ENCODE data around the gene MALL.
"Not testable (repeated sequence)": the region's sequence is repeated elsewhere in the genome, so short reads cannot be mapped to it uniquely, and the experiment has no call there.

The MALL gene

DNA sequence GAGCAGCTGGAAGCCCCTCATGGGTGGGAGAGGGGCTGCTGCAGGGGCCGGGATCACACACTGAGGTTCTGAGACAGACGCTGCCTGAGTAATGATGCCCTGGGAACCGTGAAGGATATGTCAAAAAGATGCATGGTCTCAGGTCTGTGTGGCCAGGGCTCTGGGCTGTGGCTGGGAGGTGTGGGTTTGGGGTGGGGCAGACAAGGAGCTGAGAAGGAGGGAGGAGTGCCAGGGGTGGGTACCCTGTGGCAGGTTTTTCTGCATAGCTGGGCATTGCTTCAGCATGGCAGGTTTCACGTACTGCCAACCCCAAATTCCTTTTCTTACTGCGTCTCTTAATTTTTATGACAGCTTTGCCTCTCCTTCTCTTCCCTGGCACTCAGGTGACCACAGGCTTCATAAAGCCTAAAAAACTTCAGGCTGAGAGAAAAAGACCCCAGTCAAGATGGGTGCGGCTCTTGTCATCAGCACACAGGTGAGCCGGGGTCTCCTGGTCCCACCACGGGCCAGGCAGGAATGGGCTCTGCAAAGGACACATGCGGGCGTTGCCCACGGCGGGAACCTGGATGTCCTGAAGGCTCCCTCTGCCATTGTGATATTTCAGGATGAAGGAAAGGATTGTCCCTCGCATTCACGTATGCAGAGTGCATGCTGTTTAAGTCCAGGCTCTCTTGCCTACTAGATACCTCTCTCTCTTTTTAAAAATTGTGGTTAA is 18.0 kb downstream of the MALL start:
- no peak for DNase-seq

DNA sequence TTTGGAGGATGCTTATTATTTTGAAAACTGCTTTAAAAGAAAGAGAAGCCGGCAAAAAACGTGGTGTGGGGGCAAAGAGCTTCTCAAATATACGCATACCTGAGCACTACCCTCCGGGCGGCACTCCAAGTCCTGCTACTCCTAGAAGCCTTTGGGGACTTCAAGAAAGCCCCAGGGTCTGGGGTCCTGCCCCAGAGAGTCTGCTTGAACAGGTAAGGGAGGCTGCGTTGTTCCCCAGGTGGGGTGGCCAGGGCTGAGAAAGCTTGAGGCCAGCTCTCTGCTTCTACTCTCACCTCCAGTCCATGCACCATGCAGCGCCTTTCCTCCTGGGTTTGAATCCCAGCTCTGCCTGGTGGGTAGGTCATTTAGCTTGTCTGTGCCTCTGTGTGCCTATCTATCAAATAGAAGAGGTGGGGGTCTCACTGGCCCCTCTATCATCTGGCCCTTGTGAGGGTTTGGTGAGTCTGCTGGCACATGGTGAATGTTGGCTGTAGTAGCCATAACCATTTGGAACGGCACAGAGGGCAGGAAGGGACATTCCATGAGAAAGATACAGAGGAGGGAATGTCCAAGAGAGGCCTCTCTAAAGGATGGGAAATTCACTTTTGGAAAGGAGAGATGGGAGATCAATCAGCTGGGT is 19.5 kb downstream of the MALL start:
- no peak for DNase-seq

DNA sequence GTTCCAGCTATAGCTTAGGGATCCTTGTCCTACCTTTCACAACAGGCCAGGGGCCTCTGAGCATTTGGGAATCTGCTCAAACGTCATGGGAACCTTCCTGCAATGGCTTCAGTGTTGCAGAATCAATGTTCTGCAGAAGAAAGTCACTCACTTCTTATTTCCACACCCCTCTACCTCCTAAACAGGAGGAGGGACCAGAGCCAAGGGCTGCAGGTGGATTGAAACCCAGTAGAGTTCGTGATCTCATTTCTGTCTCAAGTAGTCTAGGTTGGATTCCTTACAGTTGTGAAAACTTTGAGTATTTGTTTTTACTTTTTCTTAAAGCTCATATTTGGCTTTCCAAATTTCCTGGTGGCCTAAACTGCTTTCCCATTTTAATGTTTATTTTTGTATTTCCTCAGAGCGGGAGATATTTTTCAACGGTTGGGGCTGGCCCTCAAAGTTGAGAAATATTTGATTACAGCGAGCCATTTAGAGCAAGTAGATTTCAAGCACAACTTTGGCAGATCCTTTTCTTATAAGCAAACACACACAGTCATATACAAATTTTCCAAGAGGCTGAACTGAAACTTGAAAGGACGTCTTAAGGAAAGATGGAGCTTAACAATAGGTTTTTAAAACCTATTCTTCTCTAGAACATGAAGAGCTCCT is 20.6 kb downstream of the MALL start:
- not testable (repeated sequence) for DNase-seq

DNA sequence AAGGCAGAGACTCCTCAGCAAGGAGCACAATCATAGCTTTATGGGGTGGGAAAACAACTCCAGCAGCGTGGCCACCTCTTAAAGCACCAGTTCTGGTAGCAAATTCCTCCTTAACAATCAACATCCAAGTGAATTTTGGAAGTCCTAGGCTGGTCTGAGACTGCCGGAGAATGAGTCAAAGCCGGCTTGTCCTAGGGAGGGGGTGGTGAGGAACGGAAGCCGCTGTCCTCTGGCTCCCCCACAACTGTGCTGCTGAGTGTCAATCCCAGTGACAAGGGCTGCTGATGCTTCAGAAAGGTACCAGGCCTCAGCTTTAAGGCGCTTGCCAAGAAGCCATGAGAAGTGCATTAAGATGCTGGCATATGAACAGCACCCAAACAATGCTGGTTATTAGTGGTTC is 21.7 kb downstream of the MALL start:
- not testable (repeated sequence) for DNase-seq

- DNase-seq, result not testable (repeated sequence)
Observed at GRCh38 chr2:110090164-110090563, 25.5 kb downstream of the MALL start.

- not testable (repeated sequence) for DNase-seq
Observed at GRCh38 chr2:110083757-110084156, 31.9 kb downstream of the MALL start.

DNA sequence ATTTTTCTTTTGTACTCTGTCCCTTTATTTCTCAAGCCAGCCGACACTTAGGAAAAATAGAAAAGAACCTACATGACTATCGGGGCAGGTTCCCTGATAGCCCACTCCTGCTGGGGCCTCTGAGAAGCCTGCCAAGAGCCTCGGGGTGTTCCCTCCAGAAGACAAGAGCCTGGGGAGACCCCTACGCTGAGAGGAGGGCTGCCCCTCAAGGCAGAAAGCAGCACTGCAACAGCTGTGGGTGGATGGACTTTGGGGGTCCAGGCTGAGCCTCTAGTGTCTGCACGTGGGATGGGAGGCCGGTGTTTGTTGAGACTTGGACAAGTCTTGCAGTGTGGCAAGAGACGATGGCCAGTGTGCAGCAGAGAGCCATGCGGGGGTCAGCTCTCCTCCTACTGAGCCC is 32.5 kb downstream of the MALL start:
- not testable (repeated sequence) for DNase-seq

DNA sequence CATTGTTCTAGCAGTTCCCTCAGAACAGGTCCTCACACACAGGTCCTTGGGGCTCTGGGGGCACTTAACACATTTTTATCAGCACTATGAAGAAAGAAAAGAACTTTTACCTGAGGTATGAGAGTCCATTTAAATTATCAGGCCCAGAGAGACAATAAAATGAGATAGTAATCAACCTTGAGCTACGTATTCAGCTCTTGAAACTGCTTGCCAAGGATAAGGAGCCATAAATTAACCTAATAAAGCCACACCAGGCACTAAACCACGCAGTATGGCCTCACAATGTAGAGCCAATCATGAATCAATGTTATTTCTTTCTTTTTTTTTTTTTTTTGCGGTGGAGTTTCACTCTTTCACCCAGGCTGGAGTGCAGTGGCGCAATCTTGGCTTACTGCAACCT is 37.5 kb downstream of the MALL start:
- DNase-seq, result not testable (repeated sequence)

- DNase-seq, result not testable (repeated sequence)
Observed at GRCh38 chr2:110075896-110076295, 39.7 kb downstream of the MALL start.

- not testable (repeated sequence) for DNase-seq
Observed at GRCh38 chr2:110069869-110070268, 45.8 kb downstream of the MALL start.

GRCh38 chr2:110068153-110068552 is 47.5 kb downstream of the MALL start:
- DNase-seq, result not testable (repeated sequence)

DNA sequence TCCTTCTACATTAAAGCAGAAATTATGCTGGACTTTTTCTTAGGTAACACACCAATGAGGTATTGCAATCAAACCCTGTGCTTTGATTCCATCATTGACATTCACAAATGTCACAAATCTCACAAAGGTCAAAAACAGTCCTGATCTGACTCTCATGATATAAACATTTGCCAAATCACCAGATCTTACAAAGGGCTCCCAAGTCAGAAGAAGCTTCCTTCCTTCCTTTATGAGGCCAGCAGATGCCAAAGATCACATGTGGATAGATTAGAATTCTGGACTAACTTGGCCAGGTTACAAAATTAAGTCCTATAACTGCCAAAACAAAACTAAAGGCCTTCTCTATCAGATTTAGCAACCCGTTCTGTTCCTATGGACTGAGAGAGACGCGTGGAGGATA is 53.3 kb downstream of the MALL start:
- not testable (repeated sequence) for DNase-seq

DNA sequence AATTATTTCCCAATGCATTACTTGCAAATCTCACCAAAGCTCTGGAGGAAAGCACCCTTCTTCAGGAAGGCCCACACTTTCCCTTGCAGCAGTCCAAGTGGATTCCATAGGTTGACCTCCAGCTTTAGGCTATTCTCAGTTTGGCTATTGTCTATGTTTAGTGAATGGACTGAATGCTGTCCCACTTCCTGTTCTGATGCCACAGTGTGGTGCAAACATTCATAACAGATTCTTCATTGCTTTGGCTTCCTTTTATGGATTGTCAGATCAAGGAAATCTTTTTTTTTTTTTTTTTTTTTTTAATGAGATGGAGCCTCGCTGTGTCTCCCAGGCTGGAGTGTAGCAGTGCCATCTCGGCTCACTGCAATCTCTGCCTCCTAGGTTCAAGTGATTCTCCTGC is 55.1 kb downstream of the MALL start:
- DNase-seq, result not testable (repeated sequence)

DNA sequence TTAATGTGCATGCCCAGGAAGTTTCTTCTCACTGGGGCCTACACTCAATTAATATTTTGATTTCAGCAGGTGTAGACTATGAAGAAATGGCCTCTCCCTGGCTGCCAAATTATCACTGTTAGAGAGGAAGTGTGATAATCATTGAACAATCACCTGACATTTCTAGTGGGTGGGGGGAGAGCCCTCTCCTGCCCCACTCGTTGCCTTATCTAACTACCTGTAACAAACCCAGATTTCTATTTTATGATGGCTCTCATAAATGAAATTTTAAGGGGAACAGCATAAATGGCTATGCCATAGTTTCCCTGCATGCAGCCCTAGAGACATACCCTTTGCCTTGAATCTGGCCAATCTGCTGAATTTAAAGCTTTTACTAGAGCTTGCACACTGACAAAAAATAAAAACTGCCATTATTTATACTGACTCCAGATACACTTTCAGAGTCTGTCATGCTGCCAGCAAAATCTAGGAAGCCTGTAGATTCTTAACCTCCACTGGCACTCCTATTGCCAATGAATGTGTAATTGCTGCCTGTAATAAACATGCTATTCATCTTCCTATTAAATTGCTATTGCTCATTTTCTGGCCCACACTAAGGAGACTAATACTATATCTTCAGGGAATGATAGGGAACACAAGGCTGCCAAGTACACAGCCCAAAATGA is 55.8 kb downstream of the MALL start:
- not testable (repeated sequence) for DNase-seq

DNA sequence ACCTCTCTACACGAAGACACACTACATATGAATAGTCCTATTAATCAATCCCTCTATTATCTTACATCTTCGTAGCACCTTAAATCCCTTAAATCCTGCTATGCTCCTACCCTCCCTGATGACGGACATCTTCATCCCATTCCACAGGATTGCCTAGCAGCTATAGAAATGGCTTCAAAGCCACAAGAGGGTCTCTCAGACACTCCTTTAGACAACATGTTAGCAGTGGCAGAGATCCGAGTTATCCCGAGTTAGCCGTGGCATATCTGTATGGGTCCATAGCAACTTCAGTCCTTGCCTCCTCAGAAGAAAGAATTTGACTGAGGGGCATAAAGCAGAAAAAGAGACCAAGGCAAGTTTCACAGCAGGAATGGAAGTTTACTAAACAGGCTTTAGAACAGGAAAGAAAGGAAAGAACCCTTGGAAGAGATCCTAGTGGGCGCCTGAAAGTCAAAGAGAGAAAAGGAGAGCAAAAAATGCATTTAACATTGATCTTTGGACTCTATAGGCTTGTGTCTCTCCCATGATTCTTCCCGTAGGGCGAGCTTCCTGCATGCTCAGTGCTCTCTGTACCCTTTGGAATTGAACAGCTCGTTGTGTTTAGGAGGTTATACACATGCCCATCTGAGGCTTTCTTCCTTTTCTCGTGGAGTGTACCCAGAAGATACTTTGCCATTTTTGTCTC is 56.5 kb downstream of the MALL start:
- DNase-seq, result not testable (repeated sequence)

DNA sequence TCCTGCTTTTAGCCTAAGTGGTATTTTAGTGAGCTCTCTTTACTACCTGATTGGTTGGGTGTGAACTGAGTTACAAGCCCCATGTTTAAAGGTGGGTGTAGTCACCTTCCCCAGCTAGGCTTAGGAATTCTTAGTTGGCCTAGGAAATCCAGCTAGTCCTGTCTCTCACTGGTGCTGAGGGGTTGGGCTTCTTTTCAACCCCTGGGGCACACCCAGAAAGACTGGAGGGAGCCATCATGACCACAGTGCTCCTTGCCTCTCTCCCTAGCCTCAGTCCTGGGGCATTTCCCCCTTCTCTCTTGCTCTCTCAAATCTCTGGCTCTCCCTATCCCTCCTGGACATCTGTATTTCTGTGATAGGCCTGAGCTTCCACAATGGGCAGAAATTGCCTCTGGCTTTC is 57.6 kb downstream of the MALL start:
- not testable (repeated sequence) for DNase-seq

- DNase-seq, result not testable (repeated sequence)
Observed at GRCh38 chr2:110055819-110056408, 59.7 kb downstream of the MALL start.

GRCh38 chr2:110054521-110055407 is 60.9 kb downstream of the MALL start:
- not testable (repeated sequence) for DNase-seq

DNA sequence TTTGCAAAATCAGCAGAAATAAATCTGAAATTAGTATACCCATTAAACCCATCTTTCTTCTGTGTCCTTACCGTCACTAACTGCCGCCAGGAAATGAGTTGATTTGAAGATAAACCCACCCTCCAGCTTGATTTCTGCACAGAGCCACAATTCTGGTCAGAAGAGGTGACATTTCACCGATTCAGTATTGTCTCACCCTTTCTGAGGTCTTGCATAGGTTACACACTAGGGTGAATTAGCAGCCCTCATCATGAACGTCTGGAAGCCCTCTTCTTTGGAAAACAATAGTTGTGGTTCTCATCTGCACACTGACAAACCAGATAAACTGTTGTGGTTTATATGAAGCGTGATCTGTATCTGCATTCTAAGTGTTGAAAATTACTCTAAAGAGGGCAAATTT is 61.9 kb downstream of the MALL start:
- DNase-seq, result not testable (repeated sequence)

GRCh38 chr2:110052166-110052565 is 63.5 kb downstream of the MALL start:
- not testable (repeated sequence) for DNase-seq

DNA sequence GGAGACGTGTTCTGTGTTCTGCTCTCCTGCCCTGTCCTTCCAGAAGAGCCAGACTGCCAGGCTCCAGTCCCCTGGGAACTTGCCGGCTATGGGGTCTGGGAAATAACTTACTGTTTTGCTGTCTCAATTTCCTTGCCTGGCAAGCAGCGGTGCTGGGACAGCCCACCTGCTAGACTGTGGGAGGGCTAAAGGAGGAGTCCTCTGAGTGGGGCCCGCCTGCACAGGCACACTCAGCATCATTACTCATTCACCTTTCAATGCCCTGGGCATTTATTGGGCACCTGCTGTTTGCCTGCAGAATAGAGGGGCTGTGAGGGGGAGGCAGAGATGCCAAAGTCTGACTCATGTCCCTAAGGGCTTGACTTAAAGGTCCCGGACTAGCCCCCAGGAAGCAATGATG is 65.4 kb downstream of the MALL start:
- not testable (repeated sequence) for DNase-seq

Data from CD4-positive, alpha-beta T cell treated with Interleukin-21 for 1 hour (primary cell).